Hepatocyte (in vitro differentiated cells): ENCODE results near the gene LCLAT1. TPM values are rescaled to one million over a fixed set of nuclear protein-coding genes. Genes with fewer than 3 reads are reported as not detected.

Experiments used
- DNase-seq: peaks from one replicate; pipeline ENCODE4 v3.0.0-alpha.2; 2016; ENCODE audit warnings: low spot score
- H2AFZ ChIP-seq: fragments of 200-600 bp; sonication (generic); 2 replicates; pipeline ENCODE4 v1.6.0; 2016; ENCODE audit warnings: antibody characterized with exemption, mild to moderate bottlenecking
- H3K27ac ChIP-seq: fragments of 200-600 bp; sonication (generic); 2 replicates; pipeline ENCODE4 v1.5.1; 2016; ENCODE audit warnings: mild to moderate bottlenecking
- H3K27me3 ChIP-seq: fragments of 200-600 bp; sonication (generic); 2 replicates; pipeline ENCODE4 v1.6.1; 2016
- H3K36me3 ChIP-seq: fragments of 200-600 bp; sonication (generic); replicated peaks from 2 replicates; pipeline ENCODE4 v1.5.1; 2016; ENCODE audit warnings: low read depth; ENCODE audit not compliant: insufficient read depth
- H3K4me1 ChIP-seq: fragments of 200-600 bp; sonication (generic); 2 replicates; pipeline ENCODE4 v1.5.1; 2016; ENCODE audit warnings: mild to moderate bottlenecking, moderate library complexity; ENCODE audit not compliant: insufficient read depth
- H3K4me2 ChIP-seq: fragments of 200-600 bp; sonication (generic); 2 replicates; pipeline ENCODE4 v1.6.0; 2016
- H3K4me3 ChIP-seq: fragments of 200-600 bp; sonication (generic); 2 replicates; pipeline ENCODE4 v1.5.1; 2016; ENCODE audit warnings: mild to moderate bottlenecking
- H3K79me2 ChIP-seq: fragments of 200-600 bp; sonication (generic); 2 replicates; pipeline ENCODE4 v1.6.0; 2017; ENCODE audit warnings: mild to moderate bottlenecking
- H3K9me2 ChIP-seq: fragments of 200-600 bp; sonication (generic); replicated peaks from 2 replicates; pipeline ENCODE4 v1.6.0; 2017; ENCODE audit warnings: mild to moderate bottlenecking; ENCODE audit not compliant: insufficient read depth
- H3K9me3 ChIP-seq: fragments of 200-600 bp; sonication (generic); 2 replicates; pipeline ENCODE4 v1.5.1; 2016; ENCODE audit warnings: low read depth, mild to moderate bottlenecking
- H4K20me1 ChIP-seq: fragments of 200-600 bp; sonication (generic); 2 replicates; pipeline ENCODE4 v1.6.0; 2016; ENCODE audit warnings: mild to moderate bottlenecking; ENCODE audit not compliant: insufficient read depth, poor library complexity, severe bottlenecking
- CTCF ChIP-seq: fragments of 200-600 bp; sonication (generic); IDR thresholded peaks from 2 replicates; pipeline ENCODE4 v1.5.1; 2016; ENCODE audit warnings: antibody characterized with exemption, mild to moderate bottlenecking; ENCODE audit not compliant: poor library complexity
- EZH2phosphoT487 ChIP-seq: fragments of 200-600 bp; sonication (generic); IDR thresholded peaks from one replicate; pipeline ENCODE4 v1.6.1; 2018; ENCODE audit warnings: antibody characterized with exemption, mild to moderate bottlenecking, low read depth, moderate library complexity; ENCODE audit not compliant: unreplicated experiment, severe bottlenecking
- WGBS: methylation state at CpG from one replicate; pipeline ENCODE4 v1.1.6; 2016; ENCODE audit warnings: low lambda C conversion rate; ENCODE audit errors: missing lambda C conversion rate; 5-methylcytosine and 5-hydroxymethylcytosine counted together
- polyA plus RNA-seq: library from polyadenylated mRNA; unstranded; fragments of >200 nt; fragmentation: Nextera tagmentation; extraction: Ambion mirVana; gene quantifications from 2 replicates; pipeline ENCODE4 v1.2.1, GENCODE V29; 2016
- small RNA-seq: library from RNA; depleted of rRNA; stranded (forward); fragments of <200 nt; gene quantifications from one replicate; pipeline ENCODE3, GENCODE V24; 2014
- total RNA-seq: library from RNA; depleted of rRNA; stranded (reverse); fragments of >200 nt; gene quantifications from 2 replicates; pipeline ENCODE4 v1.2.3, GENCODE V29; 2014

Gene LCLAT1
- total and polyA plus RNA-seq, 2 experiments from 2014 or later, result 10.1 to 15.4 TPM

- Histone ChIP-seq H4K20me1 (no peaks in the 10 kb centered on the region), H3K36me3 (no peaks in the 10 kb centered on the region), H3K4me2 (no peak overlapping the region), H3K27me3 (no peaks in the 10 kb centered on the region), H3K79me2 (no peaks in the 10 kb centered on the region), H3K4me1 (peaks cover 5% of the 10 kb centered on the region), H2AFZ (no peak overlapping the region), H3K4me3 (no peak overlapping the region), H3K27ac (no peak overlapping the region), H3K9me2 (no peaks in the 10 kb centered on the region), H3K9me3 (no peaks in the 10 kb centered on the region)
- peak; percentile 31 for TF ChIP-seq CTCF
- TF ChIP-seq EZH2phosphoT487, result no peak
- 90% methylated on average over 15 of the region's 16 CpGs for WGBS
- no peak for DNase-seq
Observed at GRCh38 chr2:30691948-30692828, 245.1 kb downstream of the LCLAT1 start.

- Histone ChIP-seq H3K79me2 (no peaks in the 10 kb centered on the region), H3K27ac (no peak overlapping the region), H3K4me2 (no peak overlapping the region), H4K20me1 (no peaks in the 10 kb centered on the region), H3K4me3 (no peak overlapping the region), H3K9me2 (no peaks in the 10 kb centered on the region), H3K4me1 (peaks cover 5% of the 10 kb centered on the region), H3K36me3 (no peaks in the 10 kb centered on the region), H3K27me3 (no peaks in the 10 kb centered on the region), H2AFZ (no peak overlapping the region), H3K9me3 (no peaks in the 10 kb centered on the region)
- no peak for DNase-seq
- TF ChIP-seq CTCF, result no peak
- WGBS, result 94% methylated on average over 7 of the region's 7 CpGs
Observed at GRCh38 chr2:30692829-30693275, 245.8 kb downstream of the LCLAT1 start.

Small RNA genes within 50 kb of the gene (small RNA-seq; reads per million reads assigned to genes)
- not detected for gene AC073255.1

Other genes starting within 250 kb of the LCLAT1 start
- gene LBH, start 215.7 kb upstream of the LCLAT1 start, total RNA-seq, result 75.9 and 98.3 TPM in 2 replicates
- 54.1 and 54.2 TPM in 2 replicates for gene LBH, start 215.7 kb upstream of the LCLAT1 start, polyA plus RNA-seq